Right atrium auricular region (tissue), 2 donors: Measurements from ENCODE around the gene TMEM50B. TPM values are rescaled to one million over a fixed set of nuclear protein-coding genes. Genes with fewer than 3 reads are reported as not detected.

Experiments
- DNase-seq: peaks from one replicate; pipeline ENCODE4 v3.0.0-alpha.2; 2019; ENCODE audit warnings: low spot score
- H3K27ac ChIP-seq, 2 donors: fragments of 200-600 bp; sonication (generic); 1 replicate in 1 of 2; 2 replicates in 1 of 2; pipeline ENCODE4 v1.5.1; 2016 to 2019
- H3K27me3 ChIP-seq, 2 donors: fragments of 200-600 bp; sonication (generic); one replicate each; pipeline versions ENCODE4 v1.5.1 to v1.6.0; 2017 to 2019
- H3K36me3 ChIP-seq: fragments of 200-600 bp; sonication (generic); one replicate; pipeline ENCODE4 v1.5.1; 2016
- H3K4me1 ChIP-seq, 2 donors: fragments of 200-600 bp; sonication (generic); one replicate each; pipeline versions ENCODE4 v1.5.1 to v1.6.0; 2017 to 2019
- H3K4me3 ChIP-seq, 2 donors: fragments of 200-600 bp; sonication (generic); 1 replicate in 1 of 2; 2 replicates in 1 of 2; pipeline ENCODE4 v1.5.1; 2017 to 2019; ENCODE audit warnings: mild to moderate bottlenecking in 1 of 2, moderate library complexity in 1 of 2
- H3K9me3 ChIP-seq, 2 donors: fragments of 200-600 bp; sonication (generic); one replicate each; pipeline ENCODE4 v1.5.1; 2019
- total RNA-seq, 2 donors: library from RNA; depleted of rRNA; stranded (reverse); fragments of >200 nt; gene quantifications; one replicate each; pipeline ENCODE4 v1.1.0, GENCODE V29; 2016
- TF ChIP-seq, protein P1 (sequence below), 2 donors: fragments of 200-600 bp; sonication (generic); IDR thresholded peaks; one replicate each; pipeline ENCODE4 v1.5.1; 2019; ENCODE audit warnings: antibody characterized with exemption in 2 of 2

The TMEM50B gene
- 10 to 100 TPM; 31.1 to 41.0 TPM for total RNA-seq

DNA sequence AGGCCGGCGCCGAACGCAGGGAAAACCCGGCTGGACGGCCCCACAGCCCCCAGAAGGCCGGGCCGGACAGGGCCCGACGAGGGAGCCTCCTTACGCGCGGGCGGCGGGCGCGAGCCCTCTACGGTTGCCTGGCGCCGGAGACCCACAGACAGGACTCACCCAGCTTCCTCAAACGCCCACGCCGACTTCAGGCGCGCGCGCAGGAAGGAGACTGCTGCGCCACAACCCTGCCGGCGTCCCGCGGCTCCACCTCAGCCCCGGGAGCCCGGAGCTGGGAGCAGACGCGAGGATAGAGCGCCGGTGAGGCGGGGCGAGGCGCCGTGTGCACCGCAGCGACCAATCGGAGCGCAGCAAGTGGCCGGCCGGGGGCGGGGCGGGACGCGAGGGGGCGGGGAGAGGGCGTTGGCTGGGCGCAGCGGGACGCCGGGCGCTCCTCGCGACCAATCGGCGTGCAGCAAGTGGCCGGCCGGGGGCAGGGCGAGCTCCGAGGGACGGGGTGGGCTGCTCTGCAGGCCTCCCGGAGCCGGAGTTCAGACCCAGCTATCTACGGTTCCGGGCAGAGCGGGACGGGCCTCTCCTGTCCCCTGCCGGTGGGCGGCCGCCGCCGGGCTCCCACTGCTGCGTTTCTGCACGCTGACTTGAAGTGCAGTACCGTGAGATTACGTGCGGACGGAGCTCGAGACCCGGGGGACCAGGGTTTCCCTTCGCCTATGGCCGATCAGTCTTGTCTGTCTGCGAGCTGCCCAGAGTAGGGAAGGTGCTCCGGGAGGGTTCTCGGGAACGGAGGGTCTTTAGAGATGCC lies at the start of gene TMEM50B:
Gene TMEM50B, minus strand, starts transcription at position 296 of the 802 bp plus-strand sequence. CDS start 11,089 bp downstream, outside the sequence.
- Histone ChIP-seq H3K4me3 (peak within 1 kb of the TSS; percentile 94 to 96), H3K9me3 (no peaks in the 10 kb centered on the region)
- TF ChIP-seq, protein P1, sequence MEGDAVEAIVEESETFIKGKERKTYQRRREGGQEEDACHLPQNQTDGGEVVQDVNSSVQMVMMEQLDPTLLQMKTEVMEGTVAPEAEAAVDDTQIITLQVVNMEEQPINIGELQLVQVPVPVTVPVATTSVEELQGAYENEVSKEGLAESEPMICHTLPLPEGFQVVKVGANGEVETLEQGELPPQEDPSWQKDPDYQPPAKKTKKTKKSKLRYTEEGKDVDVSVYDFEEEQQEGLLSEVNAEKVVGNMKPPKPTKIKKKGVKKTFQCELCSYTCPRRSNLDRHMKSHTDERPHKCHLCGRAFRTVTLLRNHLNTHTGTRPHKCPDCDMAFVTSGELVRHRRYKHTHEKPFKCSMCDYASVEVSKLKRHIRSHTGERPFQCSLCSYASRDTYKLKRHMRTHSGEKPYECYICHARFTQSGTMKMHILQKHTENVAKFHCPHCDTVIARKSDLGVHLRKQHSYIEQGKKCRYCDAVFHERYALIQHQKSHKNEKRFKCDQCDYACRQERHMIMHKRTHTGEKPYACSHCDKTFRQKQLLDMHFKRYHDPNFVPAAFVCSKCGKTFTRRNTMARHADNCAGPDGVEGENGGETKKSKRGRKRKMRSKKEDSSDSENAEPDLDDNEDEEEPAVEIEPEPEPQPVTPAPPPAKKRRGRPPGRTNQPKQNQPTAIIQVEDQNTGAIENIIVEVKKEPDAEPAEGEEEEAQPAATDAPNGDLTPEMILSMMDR (IDR thresholded peaks at IDR 0.05) = peak in 1 of 2 donors; percentile 68

DNA sequence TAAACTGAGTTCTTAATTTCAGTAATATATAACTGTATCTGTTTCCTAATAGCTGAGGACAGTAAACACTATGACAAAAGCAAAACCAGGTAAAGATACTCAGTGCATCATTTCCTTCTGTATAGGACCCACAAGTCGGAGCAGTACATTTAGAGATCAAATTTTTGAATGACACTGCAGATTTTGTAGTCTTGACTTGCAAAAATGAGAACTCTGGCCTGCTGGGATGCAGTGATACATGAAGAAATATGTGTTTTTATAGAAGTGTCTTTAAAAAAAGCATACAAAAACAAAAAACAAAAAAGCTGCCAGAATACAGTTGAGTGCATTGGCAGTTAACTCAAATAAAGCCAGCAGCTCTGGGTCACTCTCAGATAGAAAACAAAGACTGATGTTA lies 43.2 kb upstream of the TMEM50B start:
- no peak overlapping the region for H3K4me3 ChIP-seq
- no peak for DNase-seq
- TF ChIP-seq, protein P1 (IDR thresholded peaks at IDR 0.05) = no peak
- no peaks in the 10 kb centered on the region for H3K9me3 ChIP-seq
- no peaks in the 10 kb centered on the region for H3K4me1 ChIP-seq
- H3K36me3 ChIP-seq = peaks cover 59% of the 10 kb centered on the region
- H3K27ac ChIP-seq = no peak overlapping the region
- no peaks in the 10 kb centered on the region for H3K27me3 ChIP-seq

More for the DNA sequence above, at the start of gene TMEM50B:
- peak; percentile 94 for DNase-seq
- Histone ChIP-seq H3K36me3 (no peaks in the 10 kb centered on the region), H3K27ac (peak within 1 kb of the TSS; percentile 96 to 99), H3K4me1 (peaks cover 0 to 17% of the 10 kb centered on the region in 2 donors), H3K27me3 (no peaks in the 10 kb centered on the region)

DNA sequence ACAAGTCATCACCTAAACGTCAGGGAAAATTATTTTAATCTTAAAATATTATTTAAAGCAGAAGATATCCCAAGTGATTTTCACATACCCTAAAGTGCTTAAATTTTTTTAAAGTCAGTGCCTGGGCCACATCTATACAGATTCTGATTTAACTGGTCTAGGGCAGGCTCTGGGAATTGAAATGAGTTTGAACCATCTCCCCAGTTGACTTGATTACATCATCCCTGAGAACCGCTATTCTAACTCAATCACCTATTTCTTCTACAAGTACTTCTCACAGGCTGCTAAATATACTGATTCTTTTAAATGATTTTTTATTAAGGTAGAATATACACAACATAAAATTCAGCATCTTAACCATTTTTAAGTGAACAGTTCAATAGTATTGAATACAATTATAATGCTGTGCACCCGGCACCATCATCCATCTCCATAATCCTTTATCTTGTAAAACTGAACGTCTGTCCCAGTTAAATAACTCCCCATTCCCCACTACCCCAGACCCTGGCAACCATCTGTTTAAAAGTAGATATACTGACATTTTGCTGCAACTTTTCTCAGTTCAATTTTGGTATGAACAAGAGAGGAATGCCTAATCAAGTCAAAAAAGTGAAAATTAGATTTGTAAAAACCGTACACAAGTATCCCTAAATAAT lies 42.7 kb upstream of the TMEM50B start:
- Histone ChIP-seq H3K4me1 (no peaks in the 10 kb centered on the region), H3K4me3 (no peak overlapping the region), H3K27me3 (no peaks in the 10 kb centered on the region), H3K27ac (no peak overlapping the region), H3K36me3 (peaks cover 59% of the 10 kb centered on the region), H3K9me3 (no peaks in the 10 kb centered on the region)
- no peak for DNase-seq
- TF ChIP-seq, protein P1 (IDR thresholded peaks at IDR 0.05) = no peak

DNA sequence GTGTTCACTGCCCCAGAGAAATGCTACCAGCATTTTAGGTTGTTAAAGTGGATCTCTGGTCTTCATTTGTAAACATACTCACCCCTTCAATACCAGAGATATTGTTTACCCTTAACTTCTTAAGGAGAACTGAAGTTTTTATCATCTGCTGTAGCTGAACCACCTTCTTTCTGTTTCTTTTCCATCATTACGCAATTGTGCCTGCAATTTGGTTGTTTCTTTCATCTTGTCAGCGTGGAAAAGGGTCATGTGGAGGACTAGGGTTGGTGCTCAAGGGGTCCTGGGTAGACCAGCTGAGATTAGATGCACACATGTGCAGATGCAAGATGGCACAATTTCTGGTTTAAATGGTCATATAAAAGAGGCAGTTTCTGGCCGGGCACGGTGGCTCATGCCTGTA lies 39.1 kb upstream of the TMEM50B start:
- TF ChIP-seq, protein P1 (IDR thresholded peaks at IDR 0.05) = no peak
- H3K4me3 ChIP-seq = no peak overlapping the region
- H3K36me3 ChIP-seq = peaks cover 74% of the 10 kb centered on the region
- no peaks in the 10 kb centered on the region for H3K9me3 ChIP-seq
- DNase-seq = no peak
- H3K4me1 ChIP-seq = no peaks in the 10 kb centered on the region
- no peak overlapping the region for H3K27ac ChIP-seq
- no peaks in the 10 kb centered on the region for H3K27me3 ChIP-seq

DNA sequence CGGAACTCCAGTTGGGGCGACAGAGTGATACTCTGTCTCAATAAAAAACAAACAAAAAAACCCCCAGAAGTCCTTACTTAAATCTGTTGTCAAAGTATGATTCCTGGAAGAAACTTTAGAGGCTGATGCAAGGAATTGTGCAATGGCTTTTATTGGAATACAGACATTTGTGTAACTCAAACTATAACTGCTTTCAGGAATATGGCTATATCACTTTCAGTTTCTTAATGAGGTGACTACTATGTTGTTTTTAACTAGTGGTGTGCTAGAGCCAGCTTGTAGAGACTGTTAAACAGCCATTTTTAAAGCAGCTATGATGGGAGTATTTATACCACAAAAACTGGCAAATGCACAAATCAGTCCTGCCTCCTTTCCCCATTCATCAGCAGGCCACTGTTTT lies 34.5 kb upstream of the TMEM50B start:
- H3K4me3 ChIP-seq = no peak overlapping the region
- H3K4me1 ChIP-seq = no peaks in the 10 kb centered on the region
- DNase-seq = no peak
- no peaks in the 10 kb centered on the region for H3K9me3 ChIP-seq
- peaks cover 86% of the 10 kb centered on the region for H3K36me3 ChIP-seq
- TF ChIP-seq, protein P1 (IDR thresholded peaks at IDR 0.05) = no peak
- H3K27me3 ChIP-seq = no peaks in the 10 kb centered on the region
- H3K27ac ChIP-seq = no peak overlapping the region
